Stimulated activated CD4-positive, alpha-beta T cell treated with anti-CD3 and anti-CD28 coated beads, Interleukin-15, amount 100 ng/mL, for 24 hours (primary cell): ENCODE results near the gene RAB37.

Source experiments
- DNase-seq: peaks from one replicate; pipeline ENCODE4 v3.0.0-alpha.2; 2020

Gene RAB37

DNA sequence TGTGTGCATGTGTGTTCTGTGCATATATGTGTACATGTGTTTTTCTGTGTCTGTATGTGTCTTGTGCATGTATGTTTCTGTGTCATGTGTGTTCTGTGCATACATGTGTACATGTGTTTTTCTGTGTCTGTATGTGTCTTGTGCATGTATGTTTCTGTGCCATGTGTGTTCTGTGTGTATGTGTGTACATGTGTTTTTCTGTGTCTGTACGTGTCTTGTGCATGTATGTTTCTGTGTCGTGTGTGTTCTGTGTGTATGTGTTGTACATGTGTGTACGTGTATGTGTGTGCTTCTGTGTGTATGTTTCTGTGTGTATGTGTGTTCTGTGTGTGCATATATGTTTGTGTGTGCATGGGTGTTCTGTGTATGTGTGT, 8.4 kb upstream of the RAB37 start:
- DNase-seq = no peak

DNA sequence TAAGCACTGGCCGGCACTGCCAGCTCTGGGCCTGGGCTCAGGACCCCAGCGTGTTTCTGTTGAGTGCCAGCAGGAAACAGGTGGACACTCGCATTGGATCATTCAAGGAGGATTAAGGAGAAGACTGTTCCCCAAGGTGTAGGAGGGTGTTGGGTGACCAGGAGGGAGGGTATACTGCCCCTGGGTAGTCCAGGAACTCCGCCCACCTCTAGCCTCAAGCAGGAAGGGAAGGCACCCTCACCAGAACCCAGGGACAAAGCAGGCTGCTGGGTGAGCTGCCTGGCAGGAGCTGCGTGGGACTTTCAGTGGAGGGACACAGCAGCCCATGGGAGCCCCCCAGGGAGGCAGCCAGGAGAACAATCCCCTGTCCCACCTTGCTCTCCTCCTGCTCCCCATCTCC, 7.7 kb upstream of the RAB37 start:
- no peak for DNase-seq

DNA sequence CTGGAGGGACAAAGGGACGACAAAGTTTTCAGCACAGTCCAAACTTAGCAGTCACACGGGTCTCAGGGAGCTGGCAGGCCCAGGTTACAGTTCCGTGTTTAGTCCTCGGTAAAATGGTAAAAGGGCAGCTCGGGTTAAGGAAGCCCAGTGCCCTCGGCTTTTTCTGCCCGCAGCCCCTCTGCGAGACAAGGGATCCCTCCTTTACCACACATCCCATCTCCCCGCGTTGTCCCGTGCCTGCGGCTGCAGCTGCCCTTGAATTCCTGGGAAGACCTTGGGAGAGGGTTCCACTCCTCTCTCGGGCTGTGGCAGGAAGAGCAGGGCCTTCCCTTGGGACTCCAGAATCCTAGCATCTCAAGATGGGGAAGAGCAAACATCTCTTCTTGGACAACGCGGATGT, 7.2 kb upstream of the RAB37 start:
- DNase-seq = no peak

DNA sequence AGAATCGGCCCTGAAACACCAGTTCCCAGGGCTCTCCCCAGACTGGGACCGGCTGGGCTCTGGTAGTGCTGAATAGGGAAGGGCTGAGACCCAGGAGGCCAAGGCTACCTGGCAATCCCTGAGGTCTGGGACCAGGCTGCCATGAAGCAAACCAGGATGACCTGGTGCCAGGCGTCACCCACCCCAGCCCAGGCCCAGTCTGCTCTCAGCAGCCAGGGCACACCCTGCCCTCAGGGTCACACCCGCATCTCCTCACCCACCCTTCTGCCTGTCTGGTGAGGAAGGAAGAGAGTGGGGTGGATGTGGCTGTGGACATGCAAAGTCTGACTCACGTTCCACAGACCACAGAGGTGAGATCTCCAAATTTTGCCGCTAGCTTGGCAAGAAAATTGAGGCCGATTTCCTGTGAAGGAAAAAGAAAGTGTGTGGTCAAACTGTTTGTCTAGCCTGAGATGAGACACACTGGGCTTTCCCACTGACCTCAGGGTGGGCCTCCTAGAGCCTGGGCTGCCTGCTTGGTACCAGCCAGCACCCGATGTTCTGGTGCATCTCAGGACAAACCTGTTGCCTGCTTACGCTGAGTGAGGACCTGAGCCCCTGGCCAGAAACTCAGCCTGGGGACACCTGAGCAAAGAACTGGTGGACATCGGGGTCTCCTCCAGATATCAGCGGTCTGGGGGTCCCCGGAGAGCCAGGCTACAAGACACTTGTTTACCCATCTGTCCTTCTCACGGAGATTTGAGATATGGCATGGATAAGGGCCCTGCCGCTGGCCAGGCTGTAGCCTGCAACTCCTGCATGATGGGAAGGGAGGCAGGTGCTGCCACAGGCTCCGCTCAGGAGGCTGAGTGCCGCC, 6.3 kb upstream of the RAB37 start:
- DNase-seq = peak; percentile 54

DNA sequence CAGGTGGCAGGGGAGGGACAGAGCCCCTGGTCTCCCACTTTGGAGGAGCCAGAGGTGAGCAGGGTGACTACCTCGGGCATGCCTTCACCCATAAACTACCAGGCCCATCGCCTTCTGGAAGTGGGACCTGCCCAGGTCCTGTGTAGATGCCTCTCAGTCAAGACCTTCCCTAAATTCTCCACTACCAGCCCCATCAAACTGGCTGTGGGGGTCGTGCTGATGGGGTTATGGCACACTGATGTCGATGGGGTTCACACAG, 5.8 kb upstream of the RAB37 start:
- no peak for DNase-seq

DNA sequence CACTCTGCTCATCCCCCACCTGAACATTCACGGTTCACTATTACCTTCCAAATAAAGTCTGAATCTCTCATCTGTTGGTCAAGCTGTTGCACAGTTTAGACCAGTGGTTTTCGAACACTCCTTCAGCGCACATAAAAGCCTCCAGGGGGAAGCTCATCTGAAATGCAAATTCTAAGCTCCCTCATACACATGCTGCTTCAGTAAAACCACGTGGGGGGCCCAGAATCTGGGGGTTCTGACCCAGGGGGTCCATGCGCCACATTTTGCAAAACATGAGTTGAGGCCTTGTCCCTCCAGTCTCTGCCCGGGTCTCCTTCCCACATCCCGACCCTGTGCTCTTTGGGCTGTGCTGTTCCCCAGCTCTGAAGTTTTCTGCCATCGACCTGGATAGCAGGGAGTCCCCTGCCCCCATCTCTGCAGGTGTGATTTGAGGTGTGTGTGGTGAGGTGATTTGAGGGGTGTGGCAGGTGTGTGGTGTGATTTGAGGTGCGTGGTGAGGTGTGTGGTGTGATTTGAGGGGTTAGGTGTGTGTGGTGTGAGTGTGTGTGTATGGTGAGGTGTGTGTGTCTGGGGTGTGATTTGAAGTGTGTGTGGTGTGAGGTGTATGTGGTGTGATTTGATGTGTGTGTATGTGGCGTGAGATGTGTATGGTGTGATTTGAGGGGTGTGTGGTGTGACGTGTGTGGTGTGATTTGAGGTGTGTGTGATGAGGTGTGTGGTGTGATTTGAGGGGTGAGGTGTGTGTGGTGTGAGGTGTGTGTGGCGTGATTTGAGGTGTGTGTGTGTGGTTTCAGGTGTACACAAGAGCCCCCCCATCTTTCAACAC, 4.8 kb upstream of the RAB37 start:
- no peak for DNase-seq

DNA sequence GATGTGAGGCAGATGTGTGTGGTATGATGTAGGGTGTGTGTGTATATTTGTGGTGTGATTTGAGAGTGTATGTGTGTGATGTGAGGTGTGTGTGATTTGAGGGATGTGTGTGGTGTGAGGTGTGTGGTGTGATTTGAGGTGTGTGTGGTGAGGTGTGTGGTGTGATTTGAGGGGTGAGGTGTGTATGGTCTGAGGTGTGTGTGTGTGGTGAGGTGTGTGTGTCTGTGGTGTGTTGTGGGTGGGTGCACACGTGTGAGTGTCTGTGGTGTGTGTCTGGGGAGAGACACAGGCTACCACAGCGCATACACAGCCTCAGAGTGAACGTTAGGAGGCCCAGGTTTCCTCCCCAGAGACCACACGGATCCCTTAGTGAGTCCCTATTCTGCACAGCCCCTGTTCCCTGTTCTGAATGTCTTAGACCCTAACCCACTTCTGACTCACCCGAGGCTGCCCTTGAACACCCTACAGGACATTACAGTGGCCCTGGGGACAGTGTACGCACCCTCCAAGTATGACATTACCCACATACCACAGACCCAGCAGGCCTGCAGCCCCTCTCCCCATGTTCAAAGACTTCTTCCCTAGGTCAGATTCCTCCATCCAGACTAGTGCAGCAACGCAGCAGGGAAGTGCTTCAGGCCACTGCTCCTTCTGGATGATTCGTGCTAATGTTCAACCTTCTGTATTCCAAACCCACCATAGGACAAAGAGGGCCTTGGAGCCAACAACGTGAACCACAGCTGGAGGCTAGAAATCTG, 3.5 kb upstream of the RAB37 start:
- DNase-seq = no peak

DNA sequence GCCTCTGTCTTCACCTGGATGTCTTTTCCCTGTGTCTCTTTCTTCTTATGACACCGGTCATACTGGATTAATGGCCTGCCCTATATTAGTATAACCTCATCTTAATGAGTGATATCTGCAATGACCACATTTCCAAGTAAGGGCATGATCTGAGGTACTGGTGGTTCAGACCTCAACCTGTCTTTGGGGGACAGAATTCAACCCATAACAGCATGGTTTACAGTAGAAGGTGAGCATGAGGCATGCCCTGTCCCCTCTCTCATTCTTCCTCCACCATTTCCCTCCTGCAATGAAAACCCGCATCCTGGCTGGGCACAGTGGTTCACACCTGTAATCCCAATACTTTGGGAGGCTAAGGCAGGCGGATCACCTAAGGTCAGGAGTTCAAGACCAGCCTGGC, 2.8 kb upstream of the RAB37 start:
- no peak for DNase-seq

DNA sequence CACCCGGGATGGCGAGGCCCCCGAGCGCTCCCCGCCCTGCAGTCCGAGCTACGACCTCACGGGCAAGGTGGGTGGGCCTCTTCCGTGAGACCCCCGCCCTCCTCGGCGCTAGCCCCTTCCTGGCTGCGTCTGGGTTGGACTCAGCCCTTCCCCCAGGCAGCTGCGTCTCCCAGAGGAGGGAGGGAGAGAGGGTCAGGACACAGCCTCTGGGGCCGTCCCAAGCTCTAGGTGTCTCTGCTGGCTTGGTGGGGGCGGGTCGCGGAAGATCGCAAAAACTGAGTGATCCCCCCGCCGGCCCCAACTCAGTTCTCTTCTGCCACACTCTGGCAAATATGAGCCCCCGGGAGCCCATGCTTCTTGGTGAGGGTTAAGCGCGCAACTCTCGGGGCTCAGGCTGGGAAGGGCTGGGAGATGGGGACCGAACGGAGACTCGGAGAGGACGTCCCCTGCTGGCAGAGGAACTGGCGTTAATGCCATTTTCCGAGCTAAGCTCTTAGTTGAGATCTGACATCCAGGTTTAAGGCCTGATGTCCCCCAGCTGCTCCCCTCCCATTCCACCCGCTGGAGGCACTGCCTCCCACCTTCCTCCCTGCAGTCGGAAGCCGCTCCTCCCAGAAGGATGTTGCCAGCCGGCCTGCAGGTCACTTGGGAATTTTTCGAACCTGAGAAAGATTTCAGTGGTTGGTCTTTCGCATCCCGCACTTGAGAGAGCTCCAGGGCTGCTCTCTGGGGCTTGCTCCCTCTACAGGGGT, 419 bp downstream of the RAB37 start:
- peak; percentile 60 for DNase-seq

DNA sequence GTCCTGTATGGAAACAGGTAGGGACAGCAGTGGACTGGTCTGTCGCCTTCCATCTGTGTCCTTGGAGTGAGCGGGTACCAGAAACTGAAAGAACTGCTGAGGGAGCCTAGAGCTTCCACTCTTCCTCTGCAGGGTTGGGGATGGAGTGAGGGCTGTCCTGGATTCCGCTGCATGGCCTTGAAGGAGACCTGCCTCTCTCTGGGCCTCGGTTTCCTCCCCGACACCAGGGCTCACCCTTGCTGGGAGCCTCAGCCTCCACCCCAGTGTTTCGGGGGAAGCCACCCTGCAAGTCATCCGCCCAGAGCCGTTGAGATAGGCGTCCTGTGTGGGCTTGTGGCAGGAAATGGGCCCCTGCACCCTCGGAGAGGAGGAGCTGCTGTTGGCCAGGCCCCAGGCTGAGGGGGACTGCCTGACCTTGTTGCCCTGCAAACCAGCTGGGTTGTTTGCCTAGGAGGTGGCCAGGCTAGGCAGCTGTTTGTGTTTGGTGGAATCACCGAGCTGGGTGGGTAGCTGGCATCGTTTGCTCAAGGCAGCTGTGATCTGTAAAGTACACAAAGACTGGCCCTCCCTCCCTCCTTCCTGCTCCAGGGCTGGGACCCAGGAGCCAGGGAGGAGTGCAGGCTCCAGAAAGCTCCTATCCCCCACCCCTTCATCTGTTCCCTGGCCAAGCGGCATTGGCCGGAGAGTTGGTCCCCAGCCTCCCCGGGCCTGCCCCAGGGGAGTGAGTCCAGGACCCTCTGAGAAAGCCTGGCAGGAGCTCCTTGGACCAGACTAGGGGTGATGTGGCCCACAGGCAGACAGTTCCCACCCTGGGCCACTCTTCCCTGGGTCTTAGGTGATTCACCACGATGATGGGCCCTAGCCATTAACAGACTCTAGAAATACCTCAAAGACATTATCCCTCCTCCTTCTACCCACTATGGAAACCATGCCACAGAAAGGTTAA, 1.3 kb downstream of the RAB37 start:
- DNase-seq = peak; percentile 82

DNA sequence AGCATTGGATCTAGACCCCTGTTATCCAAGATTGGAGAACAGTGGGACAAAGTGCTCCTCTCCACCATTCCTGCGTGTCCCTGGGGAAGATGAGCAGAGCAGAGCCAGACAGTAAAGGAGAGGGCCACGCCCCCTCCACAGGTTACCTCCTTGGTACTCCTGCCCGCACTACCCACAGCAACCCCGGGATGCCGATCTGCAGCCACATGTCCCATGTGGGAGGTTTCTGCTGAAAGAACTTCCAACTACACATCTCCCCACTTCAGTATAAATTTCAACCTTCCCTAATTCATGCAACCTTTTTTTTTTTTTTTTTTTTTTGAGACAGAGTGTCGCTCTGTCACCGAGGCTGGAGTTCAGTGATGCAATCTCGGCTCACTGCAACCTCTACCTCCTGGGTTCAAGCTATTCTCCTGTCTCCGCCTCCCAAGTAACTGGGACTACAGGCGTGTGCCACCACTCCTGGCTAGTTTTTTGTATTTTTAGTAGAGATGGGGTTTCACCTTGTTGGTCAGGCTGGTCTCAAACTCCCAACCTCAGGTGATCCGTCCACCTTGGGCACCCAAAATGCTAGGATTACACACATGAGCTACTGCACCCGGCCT, 2.3 kb downstream of the RAB37 start:
- peak; percentile 51 for DNase-seq

DNA sequence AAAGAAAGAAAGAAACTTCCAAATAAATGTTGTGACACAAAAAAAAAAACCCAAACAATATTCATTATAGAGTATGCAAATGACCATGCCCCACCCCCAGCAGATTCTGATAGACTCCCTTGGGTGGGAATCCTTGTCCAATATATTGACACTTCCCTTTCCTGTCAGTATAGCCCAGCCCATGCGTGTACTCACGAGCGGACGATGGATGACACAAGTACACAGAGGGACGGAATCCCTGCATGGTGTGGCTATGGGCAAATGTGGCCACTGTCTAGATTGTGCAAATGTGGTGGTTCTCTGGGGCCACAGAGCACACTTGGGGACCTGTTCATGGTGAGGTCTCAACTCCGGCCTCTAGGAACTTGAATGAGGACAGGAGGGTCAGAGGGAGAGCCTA, 3.1 kb downstream of the RAB37 start:
- DNase-seq = no peak

DNA sequence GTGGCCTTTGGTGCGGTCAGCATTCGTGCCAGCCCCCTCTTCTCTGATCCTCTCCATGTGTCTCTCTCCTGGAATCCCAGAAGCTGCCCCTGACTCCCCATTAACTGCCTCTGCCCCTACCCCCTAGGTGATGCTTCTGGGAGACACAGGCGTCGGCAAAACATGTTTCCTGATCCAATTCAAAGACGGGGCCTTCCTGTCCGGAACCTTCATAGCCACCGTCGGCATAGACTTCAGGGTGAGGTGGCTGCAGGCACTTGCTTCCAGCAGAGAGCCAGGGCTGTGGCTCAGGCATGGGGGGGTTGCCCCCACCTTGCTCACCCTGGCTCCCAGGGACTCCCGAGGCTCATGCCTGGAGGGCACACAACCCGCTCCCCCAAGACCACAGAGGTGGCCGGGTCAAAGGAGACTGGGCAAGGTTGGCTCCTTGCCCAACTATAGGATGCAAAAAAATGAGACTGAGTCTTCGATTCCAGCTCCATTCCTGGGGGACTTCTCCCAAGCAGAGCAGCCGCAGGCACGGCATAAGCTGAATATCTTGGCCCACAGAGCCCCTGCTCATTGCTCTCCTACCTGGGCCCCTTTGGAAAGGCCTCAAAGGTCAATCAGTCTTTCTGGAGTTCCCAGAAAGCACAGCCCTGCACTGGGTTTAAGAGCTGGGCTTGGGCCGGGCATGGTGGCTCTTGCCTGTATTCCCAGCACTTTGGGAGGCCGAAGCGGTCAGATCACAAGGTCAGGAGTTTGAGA, 3.8 kb downstream of the RAB37 start:
- DNase-seq = no peak

DNA sequence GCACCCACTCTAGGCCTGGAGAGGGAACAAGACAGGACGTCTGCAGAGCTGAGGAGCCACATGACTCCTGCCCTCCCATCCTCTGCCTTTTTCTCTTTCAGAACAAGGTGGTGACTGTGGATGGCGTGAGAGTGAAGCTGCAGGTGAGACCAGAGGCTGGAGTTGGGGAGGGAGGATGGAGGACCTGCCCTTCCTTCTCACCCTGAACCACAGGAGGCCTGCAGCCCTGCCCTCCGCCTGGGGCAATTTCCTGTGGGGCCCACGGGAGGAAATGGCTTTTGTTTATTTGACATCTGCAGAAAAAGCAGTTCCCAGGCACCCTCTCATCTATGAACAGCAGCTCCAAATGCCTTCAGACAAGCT, 5.1 kb downstream of the RAB37 start:
- DNase-seq = peak; percentile 60

DNA sequence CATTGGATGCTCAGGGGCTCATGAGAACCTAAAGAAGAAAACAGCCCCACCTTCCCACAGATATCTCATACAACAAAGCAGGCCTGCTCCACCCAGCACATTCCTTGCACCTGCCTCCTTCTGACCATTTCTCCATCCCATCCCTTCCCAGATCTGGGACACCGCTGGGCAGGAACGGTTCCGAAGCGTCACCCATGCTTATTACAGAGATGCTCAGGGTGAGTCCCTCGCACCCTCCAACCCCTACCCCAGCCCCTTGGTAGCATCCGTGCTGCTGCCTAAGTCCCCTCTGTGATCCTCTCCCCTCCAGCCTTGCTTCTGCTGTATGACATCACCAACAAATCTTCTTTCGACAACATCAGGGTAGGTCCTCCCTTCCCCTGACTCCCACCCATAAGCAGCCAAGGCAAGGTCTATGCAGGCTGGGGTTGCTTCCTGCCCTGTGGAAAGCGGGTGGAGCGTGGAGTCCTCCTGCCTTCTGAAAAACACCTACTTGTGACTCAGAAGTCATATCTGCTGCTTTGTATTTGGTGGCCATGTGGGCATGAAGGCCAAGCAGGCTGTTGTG, 6.0 kb downstream of the RAB37 start:
- DNase-seq = no peak

DNA sequence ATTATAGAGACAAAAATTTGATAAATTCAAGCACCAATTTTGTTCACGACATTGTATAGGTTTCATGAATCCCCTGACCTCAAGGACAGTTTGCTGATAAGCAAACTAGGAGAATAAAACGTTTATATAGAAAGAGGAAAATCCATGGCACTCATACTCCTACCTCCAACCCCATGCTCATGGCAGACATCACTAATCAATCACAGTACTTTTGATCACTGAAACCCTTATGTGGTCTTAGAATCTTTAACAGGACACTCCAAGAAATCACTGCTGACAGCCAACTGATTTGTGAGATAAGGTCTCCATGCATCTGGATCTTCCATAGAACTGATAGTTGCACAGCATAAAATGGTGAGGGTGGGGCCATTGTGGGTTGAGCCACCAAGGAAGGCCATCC, 6.7 kb downstream of the RAB37 start:
- no peak for DNase-seq

DNA sequence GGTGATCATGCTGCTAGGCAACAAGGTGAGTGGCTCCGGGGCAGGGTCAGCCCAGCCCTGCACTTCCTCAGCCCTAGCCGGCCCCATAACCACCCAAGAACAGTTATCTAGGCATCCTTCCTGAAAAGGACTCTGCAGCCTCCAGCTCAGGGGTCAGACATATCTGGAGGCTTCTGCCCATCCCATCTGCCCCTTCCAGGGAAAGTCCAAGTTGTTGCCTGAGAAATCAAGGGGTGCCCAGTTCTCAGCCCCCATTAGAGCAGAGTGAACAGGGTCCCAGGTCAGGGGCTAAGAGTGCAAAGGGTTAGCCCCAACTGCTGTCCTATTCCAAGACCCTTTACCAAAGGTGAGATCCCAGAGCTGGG, 7.3 kb downstream of the RAB37 start:
- DNase-seq = no peak

DNA sequence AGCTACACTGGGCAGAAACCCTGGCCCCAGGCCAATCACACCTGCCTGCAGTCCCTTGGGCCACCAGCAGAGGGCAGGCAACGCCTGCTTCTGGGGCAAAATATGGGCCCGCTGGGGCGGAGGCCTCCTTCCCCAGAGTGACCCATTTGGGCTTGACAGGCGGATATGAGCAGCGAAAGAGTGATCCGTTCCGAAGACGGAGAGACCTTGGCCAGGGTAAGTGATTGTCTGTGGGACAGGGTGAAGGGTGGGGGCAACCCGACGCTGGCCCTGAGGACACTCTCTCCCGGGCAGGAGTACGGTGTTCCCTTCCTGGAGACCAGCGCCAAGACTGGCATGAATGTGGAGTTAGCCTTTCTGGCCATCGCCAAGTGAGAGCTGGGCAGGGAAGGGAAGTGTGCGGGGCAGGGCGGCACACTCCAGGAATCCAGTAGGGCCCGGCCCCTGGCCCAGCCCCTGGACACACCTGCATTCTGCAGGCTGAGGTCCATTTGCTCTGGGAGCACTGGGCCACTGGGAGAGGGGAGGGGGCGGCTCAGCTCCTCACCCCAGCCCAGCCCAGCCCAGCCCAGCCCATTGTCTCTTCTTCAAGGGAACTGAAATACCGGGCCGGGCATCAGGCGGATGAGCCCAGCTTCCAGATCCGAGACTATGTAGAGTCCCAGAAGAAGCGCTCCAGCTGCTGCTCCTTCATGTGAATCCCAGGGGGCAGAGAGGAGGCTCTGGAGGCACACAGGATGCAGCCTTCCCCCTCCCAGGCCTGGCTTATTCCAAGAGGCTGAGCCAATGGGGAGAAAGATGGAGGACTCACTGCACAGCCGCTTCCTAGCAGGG, 7.9 kb downstream of the RAB37 start:
- DNase-seq = peak; percentile 89

DNA sequence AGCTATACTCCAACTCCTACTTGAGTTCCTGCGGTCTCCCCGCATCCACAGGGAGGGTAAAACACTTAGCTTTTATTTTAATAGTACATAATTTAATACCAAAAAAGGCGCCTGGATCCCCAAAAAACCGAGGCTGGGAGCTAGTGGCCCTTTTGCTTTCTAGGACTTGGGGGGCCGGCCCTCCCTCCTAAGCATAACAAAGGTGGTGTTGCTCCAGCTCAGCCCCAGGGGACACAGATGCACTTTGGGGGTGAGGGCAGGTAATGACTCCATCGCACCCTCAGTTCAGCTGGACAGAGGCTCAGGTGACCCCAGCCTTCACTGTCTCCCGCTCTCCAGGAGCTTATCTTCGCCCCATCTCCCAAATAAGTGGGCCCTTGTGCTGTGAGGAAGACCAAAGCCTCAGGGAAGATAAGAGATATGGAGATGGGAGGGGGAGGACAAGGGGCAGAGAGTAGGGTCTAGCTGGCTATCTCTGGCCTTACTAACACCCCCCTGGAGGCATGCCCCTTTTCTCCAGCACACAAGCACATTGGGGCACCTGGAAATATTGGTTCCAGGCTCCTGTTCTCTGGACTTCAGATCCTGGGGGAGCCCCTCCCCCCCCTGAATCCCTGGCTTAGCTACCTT, 8.6 kb downstream of the RAB37 start:
- DNase-seq = no peak
